PC-3 (cell line): ENCODE data around the gene ARL2BP.

ENCODE experiments used
- EZH2 ChIP-seq: fragments of 300-600 bp; sonication (generic); IDR thresholded peaks from one replicate; pipeline ENCODE4 v1.6.1; 2017; ENCODE audit warnings: antibody characterized with exemption, mild to moderate bottlenecking, low read length; ENCODE audit not compliant: unreplicated experiment
- EZH2phosphoT487 ChIP-seq: fragments of 300-600 bp; sonication (generic); IDR thresholded peaks from 2 replicates; pipeline ENCODE4 v1.6.1; 2018; ENCODE audit warnings: mild to moderate bottlenecking, antibody characterized with exemption, low read length, borderline replicate concordance
- TF ChIP-seq, protein P1 (sequence below): fragments of 300-600 bp; sonication (generic); conservative IDR thresholded peaks from 2 replicates; pipeline ENCODE4 v1.5.1; 2017; ENCODE audit warnings: antibody characterized with exemption, low read depth, mild to moderate bottlenecking, low read length

DNA sequence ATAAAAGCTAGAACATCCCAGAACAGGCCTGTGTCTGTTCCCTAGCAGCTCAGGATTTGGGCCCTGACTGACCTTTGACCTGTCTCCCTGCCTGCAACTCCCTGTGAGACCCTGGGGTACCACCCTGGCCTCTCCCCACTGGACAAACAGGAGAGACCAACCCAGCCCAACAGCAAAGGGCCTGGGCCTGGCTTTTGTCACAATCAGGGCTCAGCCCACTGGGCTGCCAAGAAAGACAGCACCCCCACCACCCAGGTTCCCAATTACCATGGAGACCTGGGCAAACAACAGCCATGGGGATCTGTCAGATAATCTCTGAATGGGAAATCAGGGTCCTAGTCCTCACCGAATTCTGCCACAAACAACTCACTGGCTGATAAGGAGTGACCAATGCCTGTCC is 28.3 kb downstream of the ARL2BP start:
- TF ChIP-seq, protein P1, sequence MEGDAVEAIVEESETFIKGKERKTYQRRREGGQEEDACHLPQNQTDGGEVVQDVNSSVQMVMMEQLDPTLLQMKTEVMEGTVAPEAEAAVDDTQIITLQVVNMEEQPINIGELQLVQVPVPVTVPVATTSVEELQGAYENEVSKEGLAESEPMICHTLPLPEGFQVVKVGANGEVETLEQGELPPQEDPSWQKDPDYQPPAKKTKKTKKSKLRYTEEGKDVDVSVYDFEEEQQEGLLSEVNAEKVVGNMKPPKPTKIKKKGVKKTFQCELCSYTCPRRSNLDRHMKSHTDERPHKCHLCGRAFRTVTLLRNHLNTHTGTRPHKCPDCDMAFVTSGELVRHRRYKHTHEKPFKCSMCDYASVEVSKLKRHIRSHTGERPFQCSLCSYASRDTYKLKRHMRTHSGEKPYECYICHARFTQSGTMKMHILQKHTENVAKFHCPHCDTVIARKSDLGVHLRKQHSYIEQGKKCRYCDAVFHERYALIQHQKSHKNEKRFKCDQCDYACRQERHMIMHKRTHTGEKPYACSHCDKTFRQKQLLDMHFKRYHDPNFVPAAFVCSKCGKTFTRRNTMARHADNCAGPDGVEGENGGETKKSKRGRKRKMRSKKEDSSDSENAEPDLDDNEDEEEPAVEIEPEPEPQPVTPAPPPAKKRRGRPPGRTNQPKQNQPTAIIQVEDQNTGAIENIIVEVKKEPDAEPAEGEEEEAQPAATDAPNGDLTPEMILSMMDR, result no peak
- TF ChIP-seq EZH2phosphoT487, result no peak
- TF ChIP-seq EZH2, result no peak
